Measurements from ENCODE around the gene PCDHGA12.

DNA sequence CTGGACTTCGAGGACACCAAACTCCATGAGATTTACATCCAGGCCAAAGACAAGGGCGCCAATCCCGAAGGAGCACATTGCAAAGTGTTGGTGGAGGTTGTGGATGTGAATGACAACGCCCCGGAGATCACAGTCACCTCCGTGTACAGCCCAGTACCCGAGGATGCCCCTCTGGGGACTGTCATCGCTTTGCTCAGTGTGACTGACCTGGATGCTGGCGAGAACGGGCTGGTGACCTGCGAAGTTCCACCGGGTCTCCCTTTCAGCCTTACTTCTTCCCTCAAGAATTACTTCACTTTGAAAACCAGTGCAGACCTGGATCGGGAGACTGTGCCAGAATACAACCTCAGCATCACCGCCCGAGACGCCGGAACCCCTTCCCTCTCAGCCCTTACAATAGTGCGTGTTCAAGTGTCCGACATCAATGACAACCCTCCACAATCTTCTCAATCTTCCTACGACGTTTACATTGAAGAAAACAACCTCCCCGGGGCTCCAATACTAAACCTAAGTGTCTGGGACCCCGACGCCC is 46.8 kb downstream of the PCDHGA12 start:
- no peak for TF ChIP-seq CTCF (IDR thresholded peaks at IDR 0.05)
- TF ChIP-seq POLR2A (IDR thresholded peaks at IDR 0.05) = no peak
